Ovary (tissue), 9 donors: ENCODE data around the gene RFC3. TPM values are rescaled to one million over a fixed set of nuclear protein-coding genes. Genes with fewer than 3 reads are reported as not detected.
"Not testable (repeated sequence)": the region's sequence is repeated elsewhere in the genome, so short reads cannot be mapped to it uniquely, and the experiment has no call there.

Experiments
- DNase-seq, 5 donors: peaks; one replicate each; pipeline ENCODE4 v3.0.0-alpha.2; 2019 to 2020
- H3K27ac ChIP-seq, 2 donors: fragments of 200-600 bp; one replicate each; pipeline versions ENCODE4 v1.5.1 to v1.8.0; 2019 to 2022
- H3K27me3 ChIP-seq: fragments of 200-600 bp; one replicate; pipeline ENCODE4 v1.8.0; 2022
- H3K36me3 ChIP-seq: fragments of 200-600 bp; sonication (generic); one replicate; pipeline ENCODE4 v1.5.1; 2019
- H3K4me1 ChIP-seq: one replicate; pipeline ENCODE4 v1.8.1; 2013; ENCODE audit warnings: mild to moderate bottlenecking, moderate library complexity; ENCODE audit not compliant: insufficient read depth
- H3K4me3 ChIP-seq: fragments of 200-600 bp; sonication (generic); one replicate; pipeline ENCODE4 v1.5.1; 2017
- H3K9me3 ChIP-seq, 2 donors: fragments of 200-600 bp in 1 of 2; sonication (generic) in 1 of 2; one replicate each; pipeline versions ENCODE4 v1.5.1 to v1.8.1; 2013 to 2019; ENCODE audit warnings: mild to moderate bottlenecking in 1 of 2, moderate library complexity in 1 of 2
- EP300 ChIP-seq: sonication (generic); formaldehyde crosslinking; IDR thresholded peaks from one replicate; pipeline ENCODE4 v1.6.1; 2017; ENCODE audit warnings: antibody characterized with exemption
- POLR2A ChIP-seq: fragments of 450-650 bp; IDR thresholded peaks from one replicate; pipeline ENCODE4 v1.6.1; 2017; ENCODE audit warnings: antibody characterized with exemption, mild to moderate bottlenecking, moderate library complexity
- WGBS, 3 donors: extraction: QIAGEN DNeasy Blood & Tissue Kit in 1 of 3; methylation state at CpG; one replicate each; pipeline versions ENCODE4 v1.1.5 to v1.1.7; 2013 to 2017; 5-methylcytosine and 5-hydroxymethylcytosine counted together
- intact Hi-C, 4 donors: fragments of 100-400 bp; cut with DNase I; formaldehyde crosslinking; loops; one replicate each; pipeline versions ENCODE4 v1.11.0 to v1.15.1; 2022 to 2023
- polyA plus RNA-seq, 2 donors: library from polyadenylated mRNA; stranded (reverse); fragments of 200-250 nt in 1 of 2; fragments of 350-450 nt in 1 of 2; fragmentation: Illumina TruSeq in 1 of 2; extraction: RNeasy Lipid Tissue Mini Kit (QIAGEN cat#74804) in 1 of 2; gene quantifications; one replicate each; pipeline ENCODE4 v1.2.3, GENCODE V29; 2013 to 2014
- total RNA-seq, 7 donors: library from RNA; depleted of rRNA in 2 of 7; stranded (reverse); fragments of >200 nt in 2 of 7; fragmentation: NEBNext Ultra II Directional in 3 of 7; extraction: Animal tissue kit (Norgen Biotek cat#: 25700) in 3 of 7; gene quantifications; one replicate each; pipeline versions ENCODE4 v1.1.0 to v1.2.4, GENCODE V29; 2016 to 2023
- TF ChIP-seq, protein P1 (sequence below), 3 donors: fragments of 450-650 bp in 2 of 3; fragments of 200-600 bp in 1 of 3; IDR thresholded peaks; one replicate each; pipeline versions ENCODE4 v1.5.1 to v1.8.0; 2016 to 2022; ENCODE audit warnings: antibody characterized with exemption in 3 of 3, mild to moderate bottlenecking in 1 of 3
- donor health status: DM: no; HTN: no; CAD: no; lungs with moderate emphysema.
- donor health status: DM: no; HTN: no; CAD: no.
- donor health status: Bipolar disorder and iron deficiency.
- donor health status: DM: yes; HTN: yes; CAD: no.
- donor health status: DM: no; HTN: no; CAD: no.
- donor health status: DM: yes; HTN: yes; CAD: no.

The RFC3 gene
- total and polyA plus RNA-seq, 9 donors = 6.9 to 9.4 (median 7.5) TPM

DNA sequence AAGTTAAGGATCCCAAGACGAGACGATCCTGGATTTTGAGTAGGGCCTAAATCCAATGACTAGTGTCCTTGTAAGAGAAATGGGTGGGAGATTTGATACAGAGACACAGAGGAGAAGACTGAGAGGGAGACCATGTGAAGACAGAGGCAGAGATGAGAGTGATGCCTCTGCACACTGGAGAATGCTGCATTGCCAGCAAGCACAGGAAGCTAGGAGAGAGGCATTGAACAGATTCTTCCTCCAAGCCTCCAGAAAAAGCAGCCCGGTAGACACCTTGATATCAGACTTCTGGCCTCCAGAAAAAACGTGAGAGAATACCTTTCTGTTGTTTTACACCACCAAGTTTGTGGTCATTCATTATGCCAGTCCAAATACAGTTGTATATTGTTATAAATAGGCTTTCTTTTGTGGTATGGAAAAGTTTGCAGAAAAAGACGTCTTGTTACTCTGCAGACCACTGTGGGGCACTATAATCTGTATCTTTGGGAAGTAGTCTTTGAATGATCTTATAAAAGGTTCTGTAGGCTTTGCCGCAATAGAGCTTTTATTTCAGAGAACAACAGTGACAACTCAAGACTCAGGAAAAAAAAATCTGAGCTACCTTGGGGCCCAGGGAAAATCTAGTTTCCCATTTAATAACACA lies 17.9 kb upstream of the RFC3 start:
- no peak for TF ChIP-seq POLR2A
- no peak for TF ChIP-seq EP300
- TF ChIP-seq, protein P1, sequence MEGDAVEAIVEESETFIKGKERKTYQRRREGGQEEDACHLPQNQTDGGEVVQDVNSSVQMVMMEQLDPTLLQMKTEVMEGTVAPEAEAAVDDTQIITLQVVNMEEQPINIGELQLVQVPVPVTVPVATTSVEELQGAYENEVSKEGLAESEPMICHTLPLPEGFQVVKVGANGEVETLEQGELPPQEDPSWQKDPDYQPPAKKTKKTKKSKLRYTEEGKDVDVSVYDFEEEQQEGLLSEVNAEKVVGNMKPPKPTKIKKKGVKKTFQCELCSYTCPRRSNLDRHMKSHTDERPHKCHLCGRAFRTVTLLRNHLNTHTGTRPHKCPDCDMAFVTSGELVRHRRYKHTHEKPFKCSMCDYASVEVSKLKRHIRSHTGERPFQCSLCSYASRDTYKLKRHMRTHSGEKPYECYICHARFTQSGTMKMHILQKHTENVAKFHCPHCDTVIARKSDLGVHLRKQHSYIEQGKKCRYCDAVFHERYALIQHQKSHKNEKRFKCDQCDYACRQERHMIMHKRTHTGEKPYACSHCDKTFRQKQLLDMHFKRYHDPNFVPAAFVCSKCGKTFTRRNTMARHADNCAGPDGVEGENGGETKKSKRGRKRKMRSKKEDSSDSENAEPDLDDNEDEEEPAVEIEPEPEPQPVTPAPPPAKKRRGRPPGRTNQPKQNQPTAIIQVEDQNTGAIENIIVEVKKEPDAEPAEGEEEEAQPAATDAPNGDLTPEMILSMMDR (IDR thresholded peaks at IDR 0.05) = no peak
- intact Hi-C loops = loop anchor here in 1 of 4 donors (10.0 kb wide), 1 partner anchor 275 kb away; no protein-coding TSS in a partner anchor
- no peaks in the 10 kb centered on the region for H3K27me3 ChIP-seq

DNA sequence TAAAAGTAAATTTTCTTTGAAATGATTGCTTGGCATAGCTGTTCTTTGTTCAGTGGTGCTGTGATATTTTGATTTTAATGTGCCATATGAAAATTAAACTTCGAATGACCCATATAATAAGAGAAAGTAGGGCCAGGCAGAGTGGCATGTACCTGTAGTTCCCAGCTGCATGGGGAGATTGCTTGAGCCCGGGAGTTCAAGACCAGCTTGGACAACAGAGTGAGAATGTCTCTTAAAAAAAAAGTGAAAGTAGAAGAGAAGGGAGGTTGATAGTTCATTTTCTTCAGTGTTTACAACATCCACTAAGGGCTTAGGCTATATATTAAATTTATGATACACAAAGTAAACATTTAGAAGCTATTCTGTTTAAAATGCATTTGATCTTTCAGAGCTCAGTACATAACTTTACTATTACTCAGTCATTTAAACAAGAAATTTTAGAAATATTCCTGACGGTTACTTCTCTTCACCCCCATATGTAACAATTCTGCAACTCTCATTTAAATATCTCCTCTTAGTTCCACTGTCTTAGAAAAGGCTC lies 17.2 kb upstream of the RFC3 start:
- H3K27me3 ChIP-seq = no peaks in the 10 kb centered on the region
- no peak overlapping the region for H3K4me3 ChIP-seq
- no peak overlapping the region for H3K27ac ChIP-seq
- intact Hi-C loops = no loop called here
- WGBS, 3 donors = 21 to 33% (median 23%) methylated on average over 3 of the region's 3 CpGs
- H3K36me3 ChIP-seq = no peaks in the 10 kb centered on the region
- DNase-seq = no peak
- no peaks in the 10 kb centered on the region for H3K4me1 ChIP-seq
- no peaks in the 10 kb centered on the region for H3K9me3 ChIP-seq
- TF ChIP-seq EP300 (no peak), POLR2A (no peak)
- TF ChIP-seq, protein P1 (IDR thresholded peaks at IDR 0.05) = no peak

More for the DNA sequence above, 17.9 kb upstream of the RFC3 start:
- H3K27ac ChIP-seq = no peak overlapping the region
- H3K36me3 ChIP-seq = no peaks in the 10 kb centered on the region
- H3K4me1 ChIP-seq = no peaks in the 10 kb centered on the region
- 34 to 42% (median 36%) methylated on average over 6 of the region's 6 CpGs for WGBS, 3 donors
- no peak for DNase-seq
- no peaks in the 10 kb centered on the region for H3K9me3 ChIP-seq
- no peak overlapping the region for H3K4me3 ChIP-seq

DNA sequence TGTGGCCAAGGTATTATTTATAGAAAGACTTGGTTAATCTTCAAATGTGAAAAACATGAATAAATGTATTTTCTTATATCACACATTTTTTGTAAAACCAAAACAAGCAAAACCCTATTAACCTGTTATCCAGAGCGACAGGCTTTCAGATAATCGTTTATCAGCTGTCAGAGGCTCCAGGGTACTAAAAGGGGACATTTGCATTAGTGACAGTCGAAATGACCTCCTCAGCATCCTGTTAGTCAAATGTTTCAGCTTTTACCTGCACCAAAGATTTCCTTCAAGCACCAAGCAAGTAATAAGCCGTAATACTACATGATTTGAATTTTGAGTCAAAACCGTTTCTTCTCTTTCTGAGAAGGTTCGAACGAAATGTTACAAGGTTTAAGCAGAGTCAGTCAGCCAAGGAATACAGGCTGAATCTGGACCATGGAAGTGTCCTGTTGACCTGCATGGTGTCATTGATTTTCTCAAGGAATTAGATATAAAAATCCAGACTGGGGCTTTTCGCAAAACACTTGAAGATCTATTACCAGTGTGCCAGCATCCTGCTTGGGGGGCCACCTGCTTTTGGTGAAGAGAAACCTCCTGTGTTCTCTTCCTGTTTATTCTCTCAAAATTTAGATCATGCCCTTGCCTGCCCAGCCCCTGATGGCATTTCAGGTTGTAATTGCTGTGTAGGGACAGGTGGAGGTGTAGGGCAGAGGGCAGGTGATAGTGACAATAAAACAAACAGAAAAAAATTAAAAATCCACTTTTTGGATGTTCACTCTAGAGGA lies 11.3 kb upstream of the RFC3 start:
- no peaks in the 10 kb centered on the region for H3K27me3 ChIP-seq
- TF ChIP-seq, protein P1 (IDR thresholded peaks at IDR 0.05) = no peak
- TF ChIP-seq POLR2A = no peak
- TF ChIP-seq EP300 = no peak
- no peaks in the 10 kb centered on the region for H3K4me1 ChIP-seq
- intact Hi-C loops = no loop called here
- 74 to 76% (median 75%) methylated on average over 8 of the region's 8 CpGs for WGBS, 3 donors
- no peak overlapping the region for H3K4me3 ChIP-seq
- DNase-seq = no peak
- H3K9me3 ChIP-seq = no peaks in the 10 kb centered on the region
- no peak overlapping the region for H3K27ac ChIP-seq
- no peaks in the 10 kb centered on the region for H3K36me3 ChIP-seq

DNA sequence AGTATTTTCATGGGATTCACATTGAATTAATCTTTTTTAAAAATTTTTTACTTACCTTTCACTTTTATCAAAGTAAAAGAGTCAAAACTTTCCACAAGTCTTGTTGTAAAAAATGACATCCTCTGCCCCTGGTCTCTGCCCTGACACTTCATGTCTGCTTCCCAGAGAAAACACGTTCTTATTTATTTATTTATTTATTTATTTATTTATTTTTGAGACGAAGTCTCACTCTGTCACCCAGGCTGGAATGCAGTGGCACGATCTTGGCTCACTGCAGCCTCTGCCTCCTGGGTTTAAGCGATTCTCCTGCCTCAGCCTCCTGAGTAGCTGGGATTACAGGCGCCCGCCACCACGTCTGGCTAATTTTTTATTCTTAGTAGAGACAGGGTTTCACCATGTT lies 5.1 kb upstream of the RFC3 start:
- H3K4me1 ChIP-seq, H3K36me3 ChIP-seq, H3K9me3 ChIP-seq, H3K27ac ChIP-seq, DNase-seq, H3K27me3 ChIP-seq, H3K4me3 ChIP-seq, intact Hi-C loops: not testable (repeated sequence)
- 78 to 91% (median 85%) methylated on average over 7 of the region's 7 CpGs for WGBS, 3 donors
